H1 (cell line): Measurements from ENCODE around the gene CDH12. TPM values are rescaled to one million over a fixed set of nuclear protein-coding genes. Genes with fewer than 3 reads are reported as not detected.

Source experiments
- polyA plus RNA-seq, 7 experiments: library from polyadenylated mRNA; depleted of rRNA in 3 of 7; stranded (reverse) in 5 of 7; unstranded in 2 of 7; fragments of >200 nt in 5 of 7; fragments of 200-250 nt in 2 of 7; gene quantifications; 1 replicate in 5 of 7; 2 replicates in 1 of 7; 4 replicates in 1 of 7; pipeline versions ENCODE4 v1.2.1 to v1.2.3, GENCODE V29; 2011 to 2013; ENCODE audit warnings: missing spikeins in 2 of 7, mixed read lengths in 2 of 7
- total RNA-seq: library from RNA; stranded (reverse); fragmentation: NEBNext Ultra II Directional; extraction: Animal tissue kit (Norgen Biotek cat#: 25700); gene quantifications from 2 replicates; pipeline ENCODE4 v1.2.1, GENCODE V29; 2021
- TF ChIP-seq, protein P1 (sequence below): fragments of 300-600 bp; sonication (generic); IDR thresholded peaks from 2 replicates; pipeline ENCODE4 v1.7.1; 2012; ENCODE audit warnings: low read length, moderate library complexity, mild to moderate bottlenecking, inconsistent platforms; ENCODE audit not compliant: insufficient replicate concordance

CDH12 gene
- total and polyA plus RNA-seq, 2 of the 8 experiments (the other 6 are each of a cell fraction or from before 2014, with no cell fraction given), result 0.03 TPM; not detected in 1

DNA sequence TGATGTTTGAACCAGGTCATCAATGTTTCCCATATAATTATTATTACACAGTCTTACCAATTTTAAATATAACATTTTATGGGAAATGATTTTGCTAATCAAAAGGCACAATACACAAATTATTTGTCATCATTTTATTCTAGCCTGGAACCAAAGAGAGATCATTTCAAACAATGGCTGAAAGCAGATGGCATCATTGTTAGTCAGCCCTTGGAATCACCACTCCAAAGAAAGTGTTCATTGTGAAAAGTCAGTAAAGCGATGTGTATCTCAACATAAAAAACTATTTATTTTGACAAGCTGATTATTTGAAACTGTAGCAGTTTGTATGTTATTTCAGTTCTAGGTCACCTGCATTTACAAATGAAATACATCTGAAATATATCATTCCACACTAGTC, 1068.7 kb downstream of the CDH12 start (continued):
- TF ChIP-seq, protein P1, sequence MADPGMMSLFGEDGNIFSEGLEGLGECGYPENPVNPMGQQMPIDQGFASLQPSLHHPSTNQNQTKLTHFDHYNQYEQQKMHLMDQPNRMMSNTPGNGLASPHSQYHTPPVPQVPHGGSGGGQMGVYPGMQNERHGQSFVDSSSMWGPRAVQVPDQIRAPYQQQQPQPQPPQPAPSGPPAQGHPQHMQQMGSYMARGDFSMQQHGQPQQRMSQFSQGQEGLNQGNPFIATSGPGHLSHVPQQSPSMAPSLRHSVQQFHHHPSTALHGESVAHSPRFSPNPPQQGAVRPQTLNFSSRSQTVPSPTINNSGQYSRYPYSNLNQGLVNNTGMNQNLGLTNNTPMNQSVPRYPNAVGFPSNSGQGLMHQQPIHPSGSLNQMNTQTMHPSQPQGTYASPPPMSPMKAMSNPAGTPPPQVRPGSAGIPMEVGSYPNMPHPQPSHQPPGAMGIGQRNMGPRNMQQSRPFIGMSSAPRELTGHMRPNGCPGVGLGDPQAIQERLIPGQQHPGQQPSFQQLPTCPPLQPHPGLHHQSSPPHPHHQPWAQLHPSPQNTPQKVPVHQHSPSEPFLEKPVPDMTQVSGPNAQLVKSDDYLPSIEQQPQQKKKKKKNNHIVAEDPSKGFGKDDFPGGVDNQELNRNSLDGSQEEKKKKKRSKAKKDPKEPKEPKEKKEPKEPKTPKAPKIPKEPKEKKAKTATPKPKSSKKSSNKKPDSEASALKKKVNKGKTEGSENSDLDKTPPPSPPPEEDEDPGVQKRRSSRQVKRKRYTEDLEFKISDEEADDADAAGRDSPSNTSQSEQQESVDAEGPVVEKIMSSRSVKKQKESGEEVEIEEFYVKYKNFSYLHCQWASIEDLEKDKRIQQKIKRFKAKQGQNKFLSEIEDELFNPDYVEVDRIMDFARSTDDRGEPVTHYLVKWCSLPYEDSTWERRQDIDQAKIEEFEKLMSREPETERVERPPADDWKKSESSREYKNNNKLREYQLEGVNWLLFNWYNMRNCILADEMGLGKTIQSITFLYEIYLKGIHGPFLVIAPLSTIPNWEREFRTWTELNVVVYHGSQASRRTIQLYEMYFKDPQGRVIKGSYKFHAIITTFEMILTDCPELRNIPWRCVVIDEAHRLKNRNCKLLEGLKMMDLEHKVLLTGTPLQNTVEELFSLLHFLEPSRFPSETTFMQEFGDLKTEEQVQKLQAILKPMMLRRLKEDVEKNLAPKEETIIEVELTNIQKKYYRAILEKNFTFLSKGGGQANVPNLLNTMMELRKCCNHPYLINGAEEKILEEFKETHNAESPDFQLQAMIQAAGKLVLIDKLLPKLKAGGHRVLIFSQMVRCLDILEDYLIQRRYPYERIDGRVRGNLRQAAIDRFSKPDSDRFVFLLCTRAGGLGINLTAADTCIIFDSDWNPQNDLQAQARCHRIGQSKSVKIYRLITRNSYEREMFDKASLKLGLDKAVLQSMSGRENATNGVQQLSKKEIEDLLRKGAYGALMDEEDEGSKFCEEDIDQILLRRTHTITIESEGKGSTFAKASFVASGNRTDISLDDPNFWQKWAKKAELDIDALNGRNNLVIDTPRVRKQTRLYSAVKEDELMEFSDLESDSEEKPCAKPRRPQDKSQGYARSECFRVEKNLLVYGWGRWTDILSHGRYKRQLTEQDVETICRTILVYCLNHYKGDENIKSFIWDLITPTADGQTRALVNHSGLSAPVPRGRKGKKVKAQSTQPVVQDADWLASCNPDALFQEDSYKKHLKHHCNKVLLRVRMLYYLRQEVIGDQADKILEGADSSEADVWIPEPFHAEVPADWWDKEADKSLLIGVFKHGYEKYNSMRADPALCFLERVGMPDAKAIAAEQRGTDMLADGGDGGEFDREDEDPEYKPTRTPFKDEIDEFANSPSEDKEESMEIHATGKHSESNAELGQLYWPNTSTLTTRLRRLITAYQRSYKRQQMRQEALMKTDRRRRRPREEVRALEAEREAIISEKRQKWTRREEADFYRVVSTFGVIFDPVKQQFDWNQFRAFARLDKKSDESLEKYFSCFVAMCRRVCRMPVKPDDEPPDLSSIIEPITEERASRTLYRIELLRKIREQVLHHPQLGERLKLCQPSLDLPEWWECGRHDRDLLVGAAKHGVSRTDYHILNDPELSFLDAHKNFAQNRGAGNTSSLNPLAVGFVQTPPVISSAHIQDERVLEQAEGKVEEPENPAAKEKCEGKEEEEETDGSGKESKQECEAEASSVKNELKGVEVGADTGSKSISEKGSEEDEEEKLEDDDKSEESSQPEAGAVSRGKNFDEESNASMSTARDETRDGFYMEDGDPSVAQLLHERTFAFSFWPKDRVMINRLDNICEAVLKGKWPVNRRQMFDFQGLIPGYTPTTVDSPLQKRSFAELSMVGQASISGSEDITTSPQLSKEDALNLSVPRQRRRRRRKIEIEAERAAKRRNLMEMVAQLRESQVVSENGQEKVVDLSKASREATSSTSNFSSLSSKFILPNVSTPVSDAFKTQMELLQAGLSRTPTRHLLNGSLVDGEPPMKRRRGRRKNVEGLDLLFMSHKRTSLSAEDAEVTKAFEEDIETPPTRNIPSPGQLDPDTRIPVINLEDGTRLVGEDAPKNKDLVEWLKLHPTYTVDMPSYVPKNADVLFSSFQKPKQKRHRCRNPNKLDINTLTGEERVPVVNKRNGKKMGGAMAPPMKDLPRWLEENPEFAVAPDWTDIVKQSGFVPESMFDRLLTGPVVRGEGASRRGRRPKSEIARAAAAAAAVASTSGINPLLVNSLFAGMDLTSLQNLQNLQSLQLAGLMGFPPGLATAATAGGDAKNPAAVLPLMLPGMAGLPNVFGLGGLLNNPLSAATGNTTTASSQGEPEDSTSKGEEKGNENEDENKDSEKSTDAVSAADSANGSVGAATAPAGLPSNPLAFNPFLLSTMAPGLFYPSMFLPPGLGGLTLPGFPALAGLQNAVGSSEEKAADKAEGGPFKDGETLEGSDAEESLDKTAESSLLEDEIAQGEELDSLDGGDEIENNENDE, result no peak
